ENCODE measurements around the gene PSMD14. TPM values are rescaled to one million over a fixed set of nuclear protein-coding genes. Genes with fewer than 3 reads are reported as not detected.
"Not testable (repeated sequence)": the region's sequence is repeated elsewhere in the genome, so short reads cannot be mapped to it uniquely, and the experiment has no call there.

The PSMD14 gene
- total RNA-seq, 2 experiments from 2014 or later, result 49.2 to 84.3 TPM

GRCh38 chr2:161280906-161281323, 27.3 kb upstream of the PSMD14 start:
- CTCF ChIA-PET (ENCODE audit: unreplicated experiment), result not testable (repeated sequence)

GRCh38 chr2:161281615-161282310, 26.5 kb upstream of the PSMD14 start:
- H3K79me2 ChIP-seq (ENCODE audit: insufficient read depth, low read depth, low read length); CTCF ChIA-PET (ENCODE audit: unreplicated experiment); H3K36me3 ChIP-seq (ENCODE audit: insufficient read depth, low read length); BruUV-seq (replicated peaks); H2AFZ ChIP-seq (ENCODE audit: low read length); H3K4me3 ChIP-seq (ENCODE audit: low read depth, low read length, poor library complexity, severe bottlenecking); H3K27ac ChIP-seq (ENCODE audit: low read depth, low read length, poor library complexity, severe bottlenecking); DNase-seq (ENCODE audit: low spot score); H3K4me2 ChIP-seq (ENCODE audit: low read length); H4K20me1 ChIP-seq (ENCODE audit: insufficient read depth, low read length); H3K9me2 ChIP-seq (ENCODE audit: insufficient read depth, low read length); H3K4me1 ChIP-seq (ENCODE audit: insufficient read depth, low read length, poor library complexity, severe bottlenecking); intact Hi-C loops (cut with micrococcal nuclease; ENCODE audit: unreplicated experiment); H3K9me3 ChIP-seq (ENCODE audit: low read length): not testable (repeated sequence)
- POLR2A ChIA-PET, result interaction anchor here (0.6 kb wide), 2 partner anchors 95 to 672 kb away, joined by 3 to 6 read pairs; no protein-coding TSS in a partner anchor

More at GRCh38 chr2:161280906-161281323, 27.3 kb upstream of the PSMD14 start:
- POLR2A ChIA-PET, result interaction anchor here (0.6 kb wide), 1 partner anchor 673 kb away, joined by 3 read pairs; no protein-coding TSS in a partner anchor
- H3K79me2 ChIP-seq (ENCODE audit: insufficient read depth, low read depth, low read length); BruUV-seq (replicated peaks); H3K4me3 ChIP-seq (ENCODE audit: low read depth, low read length, poor library complexity, severe bottlenecking); H3K9me2 ChIP-seq (ENCODE audit: insufficient read depth, low read length); intact Hi-C loops (cut with micrococcal nuclease; ENCODE audit: unreplicated experiment); DNase-seq (ENCODE audit: low spot score); H3K36me3 ChIP-seq (ENCODE audit: insufficient read depth, low read length); H3K9me3 ChIP-seq (ENCODE audit: low read length); H3K27ac ChIP-seq (ENCODE audit: low read depth, low read length, poor library complexity, severe bottlenecking); H3K4me1 ChIP-seq (ENCODE audit: insufficient read depth, low read length, poor library complexity, severe bottlenecking); H3K4me2 ChIP-seq (ENCODE audit: low read length); H4K20me1 ChIP-seq (ENCODE audit: insufficient read depth, low read length); H2AFZ ChIP-seq (ENCODE audit: low read length): not testable (repeated sequence)
- peak; percentile 38 for TF ChIP-seq CTCF (conservative IDR thresholded peaks at IDR 0.05; ENCODE audit: low read length)

- DNase-seq (ENCODE audit: low spot score); intact Hi-C loops (cut with micrococcal nuclease; ENCODE audit: unreplicated experiment); BruUV-seq (replicated peaks); H3K4me3 ChIP-seq (ENCODE audit: low read depth, low read length, poor library complexity, severe bottlenecking); H3K9me2 ChIP-seq (ENCODE audit: insufficient read depth, low read length); CTCF ChIA-PET (ENCODE audit: unreplicated experiment); H3K9me3 ChIP-seq (ENCODE audit: low read length); H3K4me1 ChIP-seq (ENCODE audit: insufficient read depth, low read length, poor library complexity, severe bottlenecking); H3K79me2 ChIP-seq (ENCODE audit: insufficient read depth, low read depth, low read length); H2AFZ ChIP-seq (ENCODE audit: low read length); H4K20me1 ChIP-seq (ENCODE audit: insufficient read depth, low read length); H3K27ac ChIP-seq (ENCODE audit: low read depth, low read length, poor library complexity, severe bottlenecking); H3K4me2 ChIP-seq (ENCODE audit: low read length); H3K36me3 ChIP-seq (ENCODE audit: insufficient read depth, low read length): not testable (repeated sequence)
- POLR2A ChIA-PET, result interaction anchor here (0.6 kb wide), 1 partner anchor 95 kb away, joined by 6 read pairs; no protein-coding TSS in a partner anchor
Observed at GRCh38 chr2:161282311-161282644, 25.9 kb upstream of the PSMD14 start.

DNA sequence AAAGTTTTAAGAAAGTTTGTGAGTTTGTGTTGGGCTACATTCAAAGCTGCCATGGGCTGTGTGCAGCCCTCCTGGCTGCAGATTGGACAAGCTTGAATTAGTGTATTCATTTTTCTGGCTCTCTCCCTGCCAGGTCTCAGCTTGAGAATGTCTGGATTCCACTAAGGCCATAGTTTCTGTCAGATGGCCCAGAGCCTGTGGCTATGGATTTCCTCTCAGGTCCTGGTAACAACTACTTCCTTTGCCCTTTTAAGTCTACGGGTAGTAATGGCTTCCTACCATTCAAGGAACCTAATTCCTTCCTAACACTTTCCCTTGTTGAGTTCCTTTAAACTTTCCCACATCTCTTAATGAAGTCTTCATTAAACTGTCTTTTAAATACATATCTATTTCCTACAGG, 24.3 kb upstream of the PSMD14 start:
- no peak overlapping the region for H3K4me2 ChIP-seq (ENCODE audit: low read length)
- intact Hi-C loops (cut with micrococcal nuclease; ENCODE audit: unreplicated experiment), result no loop called here
- no peak for TF ChIP-seq EZH2phosphoT487 (IDR thresholded peaks at IDR 0.05; ENCODE audit: borderline replicate concordance, low read depth, low read length)
- TF ChIP-seq CTCF (conservative IDR thresholded peaks at IDR 0.05; ENCODE audit: low read length), result no peak
- POLR2A ChIA-PET, result interaction anchor here (0.6 to 1.4 kb wide), 3 partner anchors 40 to 52 kb away, joined by 3 to 4 read pairs (median 3); no protein-coding TSS in a partner anchor
- no peak overlapping the region for H2AFZ ChIP-seq (ENCODE audit: low read length)
- H3K9me3 ChIP-seq (ENCODE audit: low read length), result no peaks in the 10 kb centered on the region
- no peaks in the 10 kb centered on the region for H3K79me2 ChIP-seq (ENCODE audit: insufficient read depth, low read depth, low read length)
- BruUV-seq (replicated peaks), result no TSS peak
- H3K4me1 ChIP-seq (ENCODE audit: insufficient read depth, low read length, poor library complexity, severe bottlenecking), result no peaks in the 10 kb centered on the region
- CTCF ChIA-PET (ENCODE audit: unreplicated experiment), result no interaction called here
- no peak for DNase-seq (ENCODE audit: low spot score)
- no peaks in the 10 kb centered on the region for H4K20me1 ChIP-seq (ENCODE audit: insufficient read depth, low read length)
- H3K36me3 ChIP-seq (ENCODE audit: insufficient read depth, low read length), result no peaks in the 10 kb centered on the region
- no peaks in the 10 kb centered on the region for H3K9me2 ChIP-seq (ENCODE audit: insufficient read depth, low read length)
- no peak overlapping the region for H3K4me3 ChIP-seq (ENCODE audit: low read depth, low read length, poor library complexity, severe bottlenecking)
- no peak overlapping the region for H3K27ac ChIP-seq (ENCODE audit: low read depth, low read length, poor library complexity, severe bottlenecking)
